IMR-90 (cell line): ENCODE data around the gene ADAM12. TPM values are rescaled to one million over a fixed set of nuclear protein-coding genes. Genes with fewer than 3 reads are reported as not detected.
A peak's percentile ranks its signal among the peaks of the same experiment; 100 is the strongest.

Source experiments
- ATAC-seq: fragments of 200-7000 bp; cut with Tn5 transposase; 2 replicates; pipeline ENCODE4 v1.9.1; 2020; ENCODE audit warnings: low read depth, mild to moderate bottlenecking, moderate library complexity
- BruUV-seq: library from RNA; stranded (reverse); fragments of 400-500 nt; replicated peaks from 2 replicates; lab custom pipeline; 2021; lab: Mats Ljungman, UMichigan
- CTCF ChIA-PET: fragments of 300-600 bp; formaldehyde crosslinking; extraction: SDS; loops from one replicate; lab custom pipeline; 2021; ENCODE audit warnings: antibody characterized with exemption; lab: Yijun Ruan, JAX
- POLR2A ChIA-PET: fragments of 300-600 bp; sonication (Branson Sonifier 250); formaldehyde crosslinking; loops from one replicate; lab custom pipeline; 2022; ENCODE audit warnings: antibody characterized with exemption; ENCODE audit not compliant: unreplicated experiment; lab: Charles Lee
- DNase-seq: peaks from one replicate; pipeline ENCODE4 v3.0.0; 2013
- H2AFZ ChIP-seq: replicated peaks from 2 replicates; pipeline ENCODE3; 2013; ENCODE audit warnings: low read length, mild to moderate bottlenecking; ENCODE audit not compliant: poor library complexity
- H2AK5ac ChIP-seq: 2 replicates; pipeline ENCODE4 v1.6.1; 2013; ENCODE audit warnings: low read depth, low read length, inconsistent platforms
- H2AK9ac ChIP-seq: replicated peaks from 2 replicates; pipeline ENCODE3; 2013; ENCODE audit warnings: mild to moderate bottlenecking, low read depth, low read length, moderate library complexity; ENCODE audit not compliant: poor library complexity
- H2BK120ac ChIP-seq: 2 replicates; pipeline ENCODE4 v1.6.1; 2013; ENCODE audit warnings: low read depth, low read length, inconsistent platforms
- H2BK15ac ChIP-seq: 3 replicates; pipeline ENCODE4 v1.6.1; 2013; ENCODE audit warnings: low read depth, low read length, inconsistent platforms
- H2BK20ac ChIP-seq: 2 replicates; pipeline ENCODE4 v1.6.1; 2013; ENCODE audit warnings: low read depth, mild to moderate bottlenecking, inconsistent platforms, low read length, moderate library complexity
- H2BK5ac ChIP-seq: 2 replicates; pipeline ENCODE4 v1.6.1; 2013; ENCODE audit warnings: mild to moderate bottlenecking, low read depth, low read length, inconsistent platforms; ENCODE audit not compliant: poor library complexity, severe bottlenecking
- H3K14ac ChIP-seq: replicated peaks from 2 replicates; pipeline ENCODE4 v1.6.1; 2013; ENCODE audit warnings: low read depth, low read length, inconsistent platforms
- H3K18ac ChIP-seq: 2 replicates; pipeline ENCODE4 v1.6.1; 2013; ENCODE audit warnings: low read depth, low read length, control low read depth
- H3K23ac ChIP-seq: 2 replicates; pipeline ENCODE4 v1.6.1; 2013; ENCODE audit warnings: low read depth, low read length, inconsistent platforms
- H3K27ac ChIP-seq: 2 replicates; pipeline ENCODE4 v1.5.1; 2013; ENCODE audit warnings: mild to moderate bottlenecking, control low read depth, low read length; ENCODE audit not compliant: insufficient read depth
- H3K27me3 ChIP-seq: 2 replicates; pipeline ENCODE4 v1.6.1; 2013; ENCODE audit warnings: low read length; ENCODE audit not compliant: control insufficient read depth, insufficient read depth
- H3K36me3 ChIP-seq: 2 replicates; pipeline ENCODE4 v1.6.1; 2013; ENCODE audit warnings: low read length, mixed read lengths; ENCODE audit not compliant: control insufficient read depth, insufficient read depth
- H3K4ac ChIP-seq: 2 replicates; pipeline ENCODE4 v1.6.1; 2013; ENCODE audit warnings: low read depth, low read length, inconsistent platforms
- H3K4me1 ChIP-seq: 2 replicates; pipeline ENCODE4 v1.6.1; 2013; ENCODE audit warnings: low read length, mixed read lengths; ENCODE audit not compliant: control insufficient read depth, insufficient read depth
- H3K4me2 ChIP-seq: 2 replicates; pipeline ENCODE4 v1.6.1; 2013; ENCODE audit warnings: low read depth, mild to moderate bottlenecking, control low read depth, low read length, moderate library complexity
- H3K4me3 ChIP-seq: 2 replicates; pipeline ENCODE4 v1.5.1; 2013; ENCODE audit warnings: low read depth, mild to moderate bottlenecking, control low read depth, low read length, moderate library complexity; ENCODE audit not compliant: insufficient read depth
- H3K56ac ChIP-seq: 2 replicates; pipeline ENCODE4 v1.6.1; 2013; ENCODE audit warnings: low read length, inconsistent platforms; ENCODE audit not compliant: insufficient read depth; ENCODE audit errors: extremely low read depth
- H3K79me1 ChIP-seq, 2 experiments: 2 replicates each; pipeline ENCODE4 v1.6.1; 2013; ENCODE audit warnings: low read length in 2 of 2, inconsistent platforms in 1 of 2, low read depth in 1 of 2
- H3K9ac ChIP-seq: 2 replicates; pipeline ENCODE4 v1.6.1; 2013; ENCODE audit warnings: low read depth, low read length, control low read depth
- H3K9me1 ChIP-seq: 2 replicates; pipeline ENCODE4 v1.6.1; 2013; ENCODE audit warnings: low read length, inconsistent platforms; ENCODE audit not compliant: insufficient read depth
- H3K9me3 ChIP-seq: 2 replicates; pipeline ENCODE4 v1.6.1; 2013; ENCODE audit warnings: low read length; ENCODE audit not compliant: control insufficient read depth, insufficient read depth
- H4K20me1 ChIP-seq: 2 replicates; pipeline ENCODE4 v1.6.1; 2013; ENCODE audit warnings: low read length, inconsistent platforms; ENCODE audit not compliant: insufficient read depth
- H4K5ac ChIP-seq: 2 replicates; pipeline ENCODE4 v1.6.1; 2013; ENCODE audit warnings: mild to moderate bottlenecking, low read depth, low read length, control low read depth
- H4K8ac ChIP-seq, 2 experiments: 2 replicates each; pipeline ENCODE4 v1.6.1; 2013; ENCODE audit warnings: low read depth in 2 of 2, low read length in 2 of 2, control low read depth in 1 of 2, inconsistent platforms in 1 of 2
- H4K91ac ChIP-seq: 2 replicates; pipeline ENCODE4 v1.6.1; 2013; ENCODE audit warnings: low read depth, low read length, inconsistent platforms; ENCODE audit not compliant: insufficient read depth
- CEBPB ChIP-seq: IDR thresholded peaks from 2 replicates; pipeline ENCODE4 v1.6.1; 2012; ENCODE audit warnings: low read depth, low read length, improper control_type of control experiment
- MAFK ChIP-seq: IDR thresholded peaks from 2 replicates; pipeline ENCODE4 v1.6.1; 2012; ENCODE audit warnings: low read depth, low read length, improper control_type of control experiment
- MXI1 ChIP-seq: IDR thresholded peaks from 2 replicates; pipeline ENCODE4 v1.6.1; 2012; ENCODE audit warnings: low read depth, mild to moderate bottlenecking, low read length, moderate library complexity, borderline replicate concordance
- POLR2A ChIP-seq: IDR thresholded peaks from 2 replicates; pipeline ENCODE4 v1.6.1; 2012; ENCODE audit warnings: mild to moderate bottlenecking, low read depth, low read length
- WGBS, 2 experiments: methylation state at CpG; one replicate each; pipeline versions ENCODE4 v1.1.5 to v1.1.7; 2013; ENCODE audit warnings: missing lambda C conversion rate in 2 of 2; ENCODE audit not compliant: insufficient read length in 1 of 2; ENCODE audit errors: extremely low coverage in 2 of 2; 5-methylcytosine and 5-hydroxymethylcytosine counted together
- dilution Hi-C: fragments of 300-500 bp; cut with HindIII; formaldehyde crosslinking; loops from one replicate; pipeline ENCODE4 v1.14.3; 2018; ENCODE audit warnings: low sequenced_read_pairs; ENCODE audit not compliant: unreplicated experiment
- in situ Hi-C: fragments of 300-500 bp; cut with MboI; formaldehyde crosslinking; loops from 3 replicates; pipeline ENCODE4 v1.14.3; 2019; ENCODE audit warnings: low sequenced_read_pairs, inconsistent platforms, mixed read lengths
- intact Hi-C: fragments of 100-400 bp; cut with micrococcal nuclease; formaldehyde crosslinking; loops from 2 replicates; pipeline ENCODE4 v1.10.0; 2022
- polyA plus RNA-seq, 3 experiments: library from polyadenylated mRNA; depleted of rRNA; stranded (reverse); fragments of >200 nt; gene quantifications; 2 replicates each; pipeline ENCODE4 v1.2.3, GENCODE V29; 2012; ENCODE audit warnings: low replicate concordance in 1 of 3
- total RNA-seq: library from RNA; depleted of rRNA; stranded (reverse); fragments of >200 nt; gene quantifications from 2 replicates; pipeline ENCODE4 v1.2.3, GENCODE V29; 2012

Gene ADAM12
- total and polyA plus RNA-seq, 2 of the 4 experiments (the other 2 are of a cell fraction): 9.6 to 10.2 TPM

DNA sequence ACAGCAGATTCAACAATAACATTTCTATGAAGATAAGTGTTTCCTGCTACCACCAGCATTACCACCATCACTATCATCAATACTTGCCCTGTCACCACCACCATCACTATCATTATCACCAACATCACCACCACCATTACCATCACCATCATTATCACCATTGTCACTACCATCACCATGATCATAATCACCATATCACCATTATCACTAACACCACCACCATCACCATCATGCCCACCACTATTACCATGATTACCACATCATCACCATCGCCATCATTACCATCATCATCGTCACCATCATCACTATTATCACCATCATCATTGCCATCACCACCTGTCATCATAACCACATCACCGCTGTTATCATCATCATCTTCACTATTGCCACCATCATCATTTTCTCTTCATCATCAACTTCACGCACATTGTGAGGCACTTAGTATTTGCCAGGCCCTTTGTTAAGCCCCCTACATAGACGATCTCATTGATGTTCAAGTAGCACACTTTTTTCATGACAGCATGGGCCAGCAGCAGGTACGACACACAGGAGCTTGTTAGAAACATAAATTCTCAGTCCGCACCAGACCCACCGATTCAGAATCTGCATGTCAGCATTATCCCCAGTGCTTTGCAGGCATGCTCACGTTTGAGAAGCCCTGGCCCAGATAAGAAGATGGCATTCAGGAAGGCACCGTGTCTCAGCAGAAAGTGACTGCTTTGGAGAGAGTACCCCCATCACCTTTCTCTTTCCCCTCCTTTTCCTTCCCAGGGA is 161.1 kb downstream of the ADAM12 start:
- H3K4me1 ChIP-seq: peaks cover 8% of the 10 kb centered on the region; the same call in 1 of the 2 replicates
- H2AK5ac ChIP-seq: peak overlapping the region; percentile 98
- H3K4me2 ChIP-seq: no peak overlapping the region
- H2AK9ac ChIP-seq: peak overlapping the region; percentile 38
- peak overlapping the region; percentile 78 for H4K91ac ChIP-seq
- H3K27ac ChIP-seq: peak overlapping the region; percentile 63
- peak overlapping the region; percentile 63 for H3K18ac ChIP-seq
- H3K9me1 ChIP-seq: peaks cover 6% of the 10 kb centered on the region
- peak overlapping the region; percentile 29 for H3K9ac ChIP-seq
- peak overlapping the region; percentile 39 for H3K14ac ChIP-seq
- intact Hi-C loops (no loop called here), in situ Hi-C loops (no loop called here), dilution Hi-C loops (no loop called here)
- H2BK20ac ChIP-seq: peak overlapping the region; percentile 81
- peak overlapping the region; percentile 59 for H2AFZ ChIP-seq
- peak; percentile 9; the same call in 1 of the 2 replicates for ATAC-seq
- H3K36me3 ChIP-seq: no peaks in the 10 kb centered on the region
- H3K4me3 ChIP-seq: no peak overlapping the region
- H3K56ac ChIP-seq: no peak overlapping the region
- no TSS peak for BruUV-seq
- ChIA-PET CTCF (no interaction called here), POLR2A (no interaction called here)
- H3K79me1 ChIP-seq: peaks cover 0 to 5% of the 10 kb centered on the region in 2 experiments; a peak in 1 of 4 replicates
- 94% methylated on average over 4 of the region's 10 CpGs; no CpG with 5 or more reads in 1 of the 2 experiments for WGBS, 2 experiments
- H4K8ac ChIP-seq: peak overlapping the region; percentile 83
- no peaks in the 10 kb centered on the region for H4K20me1 ChIP-seq
- peak overlapping the region; percentile 83 for H2BK120ac ChIP-seq
- H3K4ac ChIP-seq: peak overlapping the region; percentile 79
- H2BK5ac ChIP-seq: peak overlapping the region; percentile 77
- peak overlapping the region; percentile 91 for H4K5ac ChIP-seq
- H3K23ac ChIP-seq: peak overlapping the region; percentile 19; the same call in 1 of the 2 replicates
- H3K27me3 ChIP-seq: no peaks in the 10 kb centered on the region
- TF ChIP-seq MXI1 (no peak), MAFK (peak; percentile 62), POLR2A (no peak), CEBPB (no peak)
- H2BK15ac ChIP-seq: peak overlapping the region; percentile 94; the same call in 2 of the 3 replicates
- no peak for DNase-seq
- H3K9me3 ChIP-seq: no peaks in the 10 kb centered on the region
